Liver (tissue), 3 donors: Measurements from ENCODE around the gene NTM.

Experiments
- EGR1 ChIP-seq, 2 donors: IDR thresholded peaks; 2 replicates each; pipeline ENCODE4 v1.6.1; 2016 to 2018; ENCODE audit warnings: antibody characterized with exemption in 2 of 2, low read depth in 2 of 2
- FOXA1 ChIP-seq: IDR thresholded peaks from 2 replicates; pipeline ENCODE4 v1.6.1; 2016; ENCODE audit warnings: antibody characterized with exemption
- JUND ChIP-seq, 2 donors: IDR thresholded peaks; 2 replicates each; pipeline ENCODE4 v1.6.1; 2016; ENCODE audit warnings: antibody characterized with exemption in 2 of 2
- RAD21 ChIP-seq, 2 donors: IDR thresholded peaks; 2 replicates each; pipeline ENCODE4 v1.6.1; 2016; ENCODE audit warnings: antibody characterized with exemption in 2 of 2, mild to moderate bottlenecking in 2 of 2
- RXRA ChIP-seq, 2 donors: IDR thresholded peaks; 2 replicates each; pipeline ENCODE4 v1.6.1; 2017 to 2018; ENCODE audit warnings: antibody characterized with exemption in 2 of 2, mild to moderate bottlenecking in 1 of 2
- SP1 ChIP-seq: IDR thresholded peaks from 2 replicates; pipeline ENCODE4 v1.6.1; 2018; ENCODE audit warnings: antibody characterized with exemption, mild to moderate bottlenecking
- TAF1 ChIP-seq: conservative IDR thresholded peaks from 2 replicates; pipeline ENCODE4 v1.6.1; 2016; ENCODE audit warnings: antibody characterized with exemption, mild to moderate bottlenecking
- YY1 ChIP-seq: IDR thresholded peaks from 2 replicates; pipeline ENCODE4 v1.6.1; 2016; ENCODE audit warnings: antibody characterized with exemption, mild to moderate bottlenecking
- TF ChIP-seq, protein P1 (sequence below): fragments of 150-350 bp; IDR thresholded peaks from 2 replicates; pipeline ENCODE4 v1.5.1; 2017; ENCODE audit warnings: improper control_type of control experiment, low read depth, low read length; ENCODE audit not compliant: missing input control
- TF ChIP-seq, protein P2 (sequence below): IDR thresholded peaks from 2 replicates; pipeline ENCODE4 v1.6.1; 2016; ENCODE audit warnings: antibody characterized with exemption, mild to moderate bottlenecking
- TF ChIP-seq, protein P3 (sequence below): IDR thresholded peaks from 2 replicates; pipeline ENCODE4 v1.6.1; 2016; ENCODE audit warnings: antibody characterized with exemption
- TF ChIP-seq, protein P4 (sequence below): IDR thresholded peaks from 2 replicates; pipeline ENCODE4 v1.6.1; 2016; ENCODE audit warnings: antibody characterized with exemption
- TF ChIP-seq, protein P5 (sequence below): IDR thresholded peaks from 2 replicates; pipeline ENCODE4 v1.6.1; 2016; ENCODE audit warnings: antibody characterized with exemption
- donor health status: healthy.
- donor health status: healthy.

DNA sequence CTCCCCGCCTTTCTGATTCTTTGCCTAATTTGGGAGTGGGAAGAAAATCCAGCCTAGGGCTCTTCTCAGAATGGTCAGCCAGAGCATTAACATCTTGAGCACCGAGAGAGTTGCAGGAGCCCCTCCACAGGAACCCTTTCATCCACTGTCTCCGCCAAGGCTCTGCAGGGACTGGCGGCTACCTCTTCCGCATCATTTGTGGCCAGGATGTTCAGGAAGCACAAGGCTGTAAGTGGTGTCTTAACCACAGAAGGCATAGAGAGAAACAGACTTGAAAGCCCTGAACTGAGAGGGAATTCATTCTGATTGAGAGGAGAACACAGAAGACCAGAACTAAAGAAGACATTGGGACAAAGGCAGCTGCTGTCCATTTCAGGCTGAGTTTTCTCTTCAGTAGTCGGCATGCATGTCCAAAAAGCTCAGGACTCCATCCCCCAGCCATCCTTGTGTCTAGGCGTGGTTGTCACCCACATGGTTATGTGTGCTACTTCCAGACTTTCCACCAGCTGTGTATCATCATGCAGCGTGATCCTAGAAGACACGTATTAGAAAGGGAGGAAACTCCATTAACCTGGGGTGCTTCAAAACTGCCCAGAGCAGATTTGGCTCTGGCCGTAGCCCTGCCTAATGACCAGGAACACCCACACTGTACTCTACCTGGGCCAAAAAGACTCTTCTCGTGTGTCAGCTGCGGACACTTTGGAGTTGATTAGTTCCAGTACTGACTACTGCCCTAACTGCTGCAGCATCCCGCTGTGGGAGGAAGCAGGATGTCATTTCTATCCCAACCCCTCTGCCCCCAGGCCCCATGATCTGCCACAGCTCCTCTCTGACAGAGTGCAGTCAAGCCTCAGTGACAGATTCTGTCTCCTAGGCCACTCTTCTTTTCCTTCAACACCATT, 725.1 kb downstream of the NTM start:
- TF ChIP-seq, protein P1, sequence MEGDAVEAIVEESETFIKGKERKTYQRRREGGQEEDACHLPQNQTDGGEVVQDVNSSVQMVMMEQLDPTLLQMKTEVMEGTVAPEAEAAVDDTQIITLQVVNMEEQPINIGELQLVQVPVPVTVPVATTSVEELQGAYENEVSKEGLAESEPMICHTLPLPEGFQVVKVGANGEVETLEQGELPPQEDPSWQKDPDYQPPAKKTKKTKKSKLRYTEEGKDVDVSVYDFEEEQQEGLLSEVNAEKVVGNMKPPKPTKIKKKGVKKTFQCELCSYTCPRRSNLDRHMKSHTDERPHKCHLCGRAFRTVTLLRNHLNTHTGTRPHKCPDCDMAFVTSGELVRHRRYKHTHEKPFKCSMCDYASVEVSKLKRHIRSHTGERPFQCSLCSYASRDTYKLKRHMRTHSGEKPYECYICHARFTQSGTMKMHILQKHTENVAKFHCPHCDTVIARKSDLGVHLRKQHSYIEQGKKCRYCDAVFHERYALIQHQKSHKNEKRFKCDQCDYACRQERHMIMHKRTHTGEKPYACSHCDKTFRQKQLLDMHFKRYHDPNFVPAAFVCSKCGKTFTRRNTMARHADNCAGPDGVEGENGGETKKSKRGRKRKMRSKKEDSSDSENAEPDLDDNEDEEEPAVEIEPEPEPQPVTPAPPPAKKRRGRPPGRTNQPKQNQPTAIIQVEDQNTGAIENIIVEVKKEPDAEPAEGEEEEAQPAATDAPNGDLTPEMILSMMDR: no peak
- TF ChIP-seq, protein P2, sequence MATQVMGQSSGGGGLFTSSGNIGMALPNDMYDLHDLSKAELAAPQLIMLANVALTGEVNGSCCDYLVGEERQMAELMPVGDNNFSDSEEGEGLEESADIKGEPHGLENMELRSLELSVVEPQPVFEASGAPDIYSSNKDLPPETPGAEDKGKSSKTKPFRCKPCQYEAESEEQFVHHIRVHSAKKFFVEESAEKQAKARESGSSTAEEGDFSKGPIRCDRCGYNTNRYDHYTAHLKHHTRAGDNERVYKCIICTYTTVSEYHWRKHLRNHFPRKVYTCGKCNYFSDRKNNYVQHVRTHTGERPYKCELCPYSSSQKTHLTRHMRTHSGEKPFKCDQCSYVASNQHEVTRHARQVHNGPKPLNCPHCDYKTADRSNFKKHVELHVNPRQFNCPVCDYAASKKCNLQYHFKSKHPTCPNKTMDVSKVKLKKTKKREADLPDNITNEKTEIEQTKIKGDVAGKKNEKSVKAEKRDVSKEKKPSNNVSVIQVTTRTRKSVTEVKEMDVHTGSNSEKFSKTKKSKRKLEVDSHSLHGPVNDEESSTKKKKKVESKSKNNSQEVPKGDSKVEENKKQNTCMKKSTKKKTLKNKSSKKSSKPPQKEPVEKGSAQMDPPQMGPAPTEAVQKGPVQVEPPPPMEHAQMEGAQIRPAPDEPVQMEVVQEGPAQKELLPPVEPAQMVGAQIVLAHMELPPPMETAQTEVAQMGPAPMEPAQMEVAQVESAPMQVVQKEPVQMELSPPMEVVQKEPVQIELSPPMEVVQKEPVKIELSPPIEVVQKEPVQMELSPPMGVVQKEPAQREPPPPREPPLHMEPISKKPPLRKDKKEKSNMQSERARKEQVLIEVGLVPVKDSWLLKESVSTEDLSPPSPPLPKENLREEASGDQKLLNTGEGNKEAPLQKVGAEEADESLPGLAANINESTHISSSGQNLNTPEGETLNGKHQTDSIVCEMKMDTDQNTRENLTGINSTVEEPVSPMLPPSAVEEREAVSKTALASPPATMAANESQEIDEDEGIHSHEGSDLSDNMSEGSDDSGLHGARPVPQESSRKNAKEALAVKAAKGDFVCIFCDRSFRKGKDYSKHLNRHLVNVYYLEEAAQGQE: no peak
- no peak for TF ChIP-seq RAD21 (IDR thresholded peaks at IDR 0.05)
- TF ChIP-seq EGR1 (IDR thresholded peaks at IDR 0.05; ENCODE audit: low read depth in 2 of 2): no peak
- TF ChIP-seq, protein P3, sequence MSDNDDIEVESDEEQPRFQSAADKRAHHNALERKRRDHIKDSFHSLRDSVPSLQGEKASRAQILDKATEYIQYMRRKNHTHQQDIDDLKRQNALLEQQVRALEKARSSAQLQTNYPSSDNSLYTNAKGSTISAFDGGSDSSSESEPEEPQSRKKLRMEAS: no peak
- TF ChIP-seq, protein P4, sequence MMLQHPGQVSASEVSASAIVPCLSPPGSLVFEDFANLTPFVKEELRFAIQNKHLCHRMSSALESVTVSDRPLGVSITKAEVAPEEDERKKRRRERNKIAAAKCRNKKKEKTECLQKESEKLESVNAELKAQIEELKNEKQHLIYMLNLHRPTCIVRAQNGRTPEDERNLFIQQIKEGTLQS: no peak
- TF ChIP-seq, protein P5, sequence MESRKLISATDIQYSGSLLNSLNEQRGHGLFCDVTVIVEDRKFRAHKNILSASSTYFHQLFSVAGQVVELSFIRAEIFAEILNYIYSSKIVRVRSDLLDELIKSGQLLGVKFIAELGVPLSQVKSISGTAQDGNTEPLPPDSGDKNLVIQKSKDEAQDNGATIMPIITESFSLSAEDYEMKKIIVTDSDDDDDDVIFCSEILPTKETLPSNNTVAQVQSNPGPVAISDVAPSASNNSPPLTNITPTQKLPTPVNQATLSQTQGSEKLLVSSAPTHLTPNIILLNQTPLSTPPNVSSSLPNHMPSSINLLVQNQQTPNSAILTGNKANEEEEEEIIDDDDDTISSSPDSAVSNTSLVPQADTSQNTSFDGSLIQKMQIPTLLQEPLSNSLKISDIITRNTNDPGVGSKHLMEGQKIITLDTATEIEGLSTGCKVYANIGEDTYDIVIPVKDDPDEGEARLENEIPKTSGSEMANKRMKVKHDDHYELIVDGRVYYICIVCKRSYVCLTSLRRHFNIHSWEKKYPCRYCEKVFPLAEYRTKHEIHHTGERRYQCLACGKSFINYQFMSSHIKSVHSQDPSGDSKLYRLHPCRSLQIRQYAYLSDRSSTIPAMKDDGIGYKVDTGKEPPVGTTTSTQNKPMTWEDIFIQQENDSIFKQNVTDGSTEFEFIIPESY: no peak
- no peak for TF ChIP-seq JUND (IDR thresholded peaks at IDR 0.05)
- no peak for TF ChIP-seq TAF1
- no peak for TF ChIP-seq SP1
- no peak for TF ChIP-seq YY1
- no peak for TF ChIP-seq RXRA (IDR thresholded peaks at IDR 0.05)
- no peak for TF ChIP-seq FOXA1
